ENCODE measurements around the gene LSMEM2.
"Not testable (repeated sequence)": the region's sequence is repeated elsewhere in the genome, so short reads cannot be mapped to it uniquely, and the experiment has no call there.

Gene LSMEM2

DNA sequence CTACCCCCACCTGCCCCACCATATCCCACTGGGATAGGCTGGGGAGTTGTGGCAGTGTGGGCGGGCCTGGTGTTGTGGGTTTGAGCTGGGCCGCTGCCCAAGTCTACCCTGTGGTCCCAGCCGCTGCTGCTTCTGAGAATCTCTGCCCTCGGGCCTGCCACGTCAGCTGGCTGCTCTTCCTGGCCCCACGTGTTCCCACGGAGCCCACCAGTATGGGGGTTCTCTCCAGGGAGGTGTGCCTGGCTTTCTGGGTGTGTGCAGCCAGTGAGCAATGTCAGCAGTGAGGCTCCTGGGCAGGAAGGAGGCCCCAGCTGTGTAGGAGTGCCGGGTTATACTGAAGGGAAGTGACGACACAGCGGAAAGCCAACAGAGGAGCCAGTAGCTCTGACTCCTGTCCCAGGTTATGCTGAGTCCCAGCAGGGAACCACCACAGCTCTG lies 32.4 kb upstream of the LSMEM2 start:
- peak; percentile 73 to 89 for DNase-seq

DNA sequence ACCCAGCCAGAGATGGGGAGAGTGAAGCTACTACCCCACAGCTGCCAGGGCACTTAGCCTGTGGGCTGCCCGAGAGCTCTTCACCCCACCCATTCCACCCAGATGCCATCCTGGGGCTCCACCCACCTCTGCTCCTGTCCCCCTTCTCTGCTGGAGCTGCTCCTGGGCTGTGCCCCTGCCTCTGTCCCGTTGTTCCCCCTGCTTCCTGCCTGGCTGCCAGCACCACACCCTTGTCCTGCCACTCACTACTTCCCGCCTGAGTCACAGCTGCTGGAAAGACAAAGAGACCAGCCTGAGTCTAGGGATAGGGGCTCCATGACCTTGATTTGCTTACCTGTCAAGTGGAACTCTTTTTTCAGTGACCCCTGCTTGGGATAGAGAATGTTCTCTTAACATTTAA lies 30.5 kb upstream of the LSMEM2 start:
- no peak for DNase-seq

DNA sequence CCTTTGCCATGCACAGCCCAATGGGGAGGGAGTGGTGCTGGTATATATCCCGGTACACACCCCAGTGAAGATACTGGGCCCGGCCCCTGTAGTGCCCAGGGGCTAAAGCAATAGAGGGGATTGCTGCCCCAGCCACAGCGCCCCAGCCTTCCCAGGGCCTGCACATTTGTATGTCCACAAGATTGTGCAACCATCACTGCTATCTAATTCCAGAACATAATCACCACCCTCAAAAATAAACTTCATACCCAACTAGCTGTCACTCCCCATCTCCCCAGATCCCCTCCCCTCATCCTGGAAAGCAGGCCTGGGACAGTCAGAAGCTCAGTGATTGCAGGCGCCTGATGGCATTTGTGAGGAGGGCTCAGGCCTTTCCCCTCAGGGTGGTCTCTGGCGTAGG lies 29.4 kb upstream of the LSMEM2 start:
- no peak for DNase-seq

DNA sequence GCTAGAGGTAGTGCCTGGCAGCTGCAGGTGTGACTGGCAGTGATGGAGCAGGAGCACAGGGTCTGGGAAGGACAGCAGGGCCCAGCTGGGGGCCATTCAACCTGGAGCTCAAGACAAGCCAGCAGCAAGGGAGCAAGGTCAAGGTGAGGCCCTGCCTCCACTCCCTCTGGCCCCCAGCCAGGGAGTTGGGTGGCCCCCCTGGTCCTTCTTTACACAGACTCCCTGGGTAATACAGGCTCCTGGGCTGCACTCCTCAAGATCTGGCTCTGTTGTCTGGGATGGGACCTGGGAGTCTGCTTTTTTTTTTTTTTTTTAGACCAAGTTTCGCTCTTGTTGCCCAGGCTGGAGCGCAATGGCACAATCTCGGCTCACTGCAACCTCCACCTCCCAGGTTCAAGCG lies 28.4 kb upstream of the LSMEM2 start:
- DNase-seq = no peak

DNA sequence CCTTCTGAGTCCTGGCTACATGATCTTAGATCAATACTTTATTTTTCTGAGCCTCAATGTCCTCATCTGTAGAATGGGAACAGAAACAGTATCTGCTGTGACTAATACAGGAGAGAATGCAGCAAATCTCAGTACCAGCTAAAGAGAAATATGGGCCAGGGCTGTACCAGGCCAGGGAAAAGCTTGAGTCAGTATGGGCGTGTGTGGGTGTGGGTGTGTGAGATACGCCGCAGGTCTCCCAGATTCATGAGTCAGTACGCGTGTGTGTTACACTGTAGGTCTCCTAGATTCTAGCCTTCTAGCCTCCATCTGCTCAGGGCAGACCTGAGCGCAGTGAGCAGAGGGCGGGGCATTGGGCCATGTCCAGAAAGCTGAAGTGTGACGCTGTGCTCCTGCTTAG lies 27.7 kb upstream of the LSMEM2 start:
- peak; percentile 42 to 67 for DNase-seq

DNA sequence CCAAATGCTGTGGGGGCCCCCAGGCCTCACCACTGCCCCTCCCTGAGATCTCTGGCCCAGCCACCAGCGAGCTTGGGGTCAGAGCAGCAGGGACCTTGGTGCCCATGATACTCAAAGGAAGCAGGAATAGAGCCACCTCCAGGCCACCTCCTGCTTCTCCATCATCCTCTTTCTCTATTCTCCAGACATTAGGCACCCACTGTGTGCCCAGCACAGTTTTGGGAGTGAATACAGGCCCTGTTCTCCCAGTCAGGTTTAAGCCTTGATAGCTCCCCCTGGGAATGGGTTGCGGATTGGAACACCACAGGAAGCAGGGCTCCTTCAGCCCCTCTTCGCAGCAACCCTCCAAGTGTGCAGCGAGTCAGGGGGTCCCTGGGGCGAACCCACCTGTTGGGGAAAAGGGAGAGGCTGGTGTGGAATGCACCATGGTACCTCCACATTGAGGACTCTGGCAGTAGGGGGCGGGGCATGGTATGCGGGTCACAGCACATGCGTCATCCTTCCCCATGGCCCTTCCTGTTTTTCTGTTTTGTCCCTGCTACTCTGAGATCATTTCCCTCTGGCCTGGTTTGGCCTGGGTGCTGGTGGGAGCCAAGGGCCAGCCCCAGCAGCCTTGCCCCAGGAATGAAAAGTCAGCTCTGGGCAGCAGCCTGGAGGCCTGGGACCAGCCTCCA lies 24.2 kb upstream of the LSMEM2 start:
- DNase-seq = no peak

DNA sequence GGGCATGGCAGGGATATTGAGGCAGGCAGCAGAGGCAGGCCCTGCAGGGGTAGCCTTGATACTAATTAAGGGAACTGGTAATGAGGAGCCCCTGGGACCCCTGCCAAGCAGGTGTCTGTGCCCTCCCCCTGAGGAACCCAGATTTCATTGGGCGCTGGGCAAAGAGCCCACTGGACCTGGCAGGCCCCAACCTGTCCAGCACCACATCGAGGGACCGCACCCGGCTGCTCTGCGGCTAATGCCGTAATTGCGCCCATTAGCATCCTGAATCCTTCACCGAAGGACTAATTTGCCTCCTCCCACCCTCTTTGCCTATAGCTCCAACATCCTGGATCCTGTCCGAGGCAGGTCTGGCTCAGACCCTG lies 23.7 kb upstream of the LSMEM2 start:
- no peak for DNase-seq

DNA sequence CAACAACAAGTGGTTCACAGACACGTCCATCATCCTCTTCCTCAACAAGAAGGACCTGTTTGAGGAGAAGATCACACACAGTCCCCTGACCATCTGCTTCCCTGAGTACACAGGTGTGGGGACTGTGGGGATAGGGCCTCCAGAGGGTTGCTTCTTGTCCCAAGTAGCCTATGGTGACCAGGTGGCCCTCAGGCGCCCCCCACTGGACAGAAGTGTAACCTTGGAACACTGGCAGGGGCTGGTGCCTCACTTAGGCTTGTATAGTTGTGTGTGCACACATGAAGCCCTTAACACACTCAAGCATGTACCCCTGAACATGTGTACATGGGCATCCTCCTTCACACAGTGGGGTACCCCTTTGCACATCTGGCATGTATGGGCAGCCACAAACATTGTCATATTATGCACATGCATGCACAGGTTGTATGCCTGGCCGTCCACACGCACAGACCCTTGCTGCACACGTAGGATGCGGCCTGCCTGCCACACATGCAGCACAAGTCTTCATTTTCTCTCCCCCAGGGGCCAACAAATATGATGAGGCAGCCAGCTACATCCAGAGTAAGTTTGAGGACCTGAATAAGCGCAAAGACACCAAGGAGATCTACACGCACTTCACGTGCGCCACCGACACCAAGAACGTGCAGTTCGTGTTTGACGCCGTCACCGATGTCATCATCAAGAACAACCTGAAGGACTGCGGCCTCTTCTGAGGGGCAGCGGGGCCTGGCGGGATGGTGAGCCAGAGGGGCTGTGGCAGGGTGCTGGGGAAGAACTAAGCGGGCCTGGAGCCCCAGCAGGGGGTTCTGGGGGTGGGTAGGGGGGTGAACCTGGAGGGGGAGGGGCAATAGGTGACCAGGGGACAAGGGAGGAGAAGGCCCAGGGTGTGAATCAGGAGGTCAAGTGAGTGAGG lies 21.7 kb upstream of the LSMEM2 start:
- no peak for DNase-seq

DNA sequence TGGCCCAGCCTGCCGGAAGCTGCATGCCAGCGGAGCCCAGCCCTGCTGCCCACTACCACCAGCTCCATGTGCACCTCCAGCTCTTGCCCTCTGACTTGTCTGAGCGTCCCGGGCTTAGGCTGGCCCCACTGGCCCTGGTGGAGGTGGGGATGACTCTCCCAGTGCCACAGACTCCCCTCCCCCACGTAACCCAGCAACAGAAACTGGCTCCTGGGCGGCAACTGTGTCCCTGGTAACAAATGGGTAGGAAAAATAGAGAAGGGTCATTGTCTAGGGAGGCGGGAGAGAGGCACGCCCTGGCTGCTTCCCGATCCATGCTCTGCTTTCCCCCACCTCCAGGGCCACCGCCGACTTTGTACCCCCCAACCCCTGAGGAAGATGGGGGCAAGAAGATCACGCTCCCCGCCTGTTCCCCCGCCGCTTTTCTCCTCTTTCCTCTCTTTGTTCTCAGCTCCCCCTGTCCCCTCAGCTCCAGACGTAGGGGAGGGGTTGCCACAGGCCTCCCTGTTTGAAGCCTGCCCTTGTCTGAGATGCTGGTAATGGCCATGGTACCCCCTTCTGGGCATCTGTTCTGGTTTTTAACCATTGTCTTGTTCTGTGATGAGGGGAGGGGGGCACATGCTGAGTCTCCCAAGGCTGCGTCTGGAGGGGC lies 20.7 kb upstream of the LSMEM2 start:
- DNase-seq = no peak

DNA sequence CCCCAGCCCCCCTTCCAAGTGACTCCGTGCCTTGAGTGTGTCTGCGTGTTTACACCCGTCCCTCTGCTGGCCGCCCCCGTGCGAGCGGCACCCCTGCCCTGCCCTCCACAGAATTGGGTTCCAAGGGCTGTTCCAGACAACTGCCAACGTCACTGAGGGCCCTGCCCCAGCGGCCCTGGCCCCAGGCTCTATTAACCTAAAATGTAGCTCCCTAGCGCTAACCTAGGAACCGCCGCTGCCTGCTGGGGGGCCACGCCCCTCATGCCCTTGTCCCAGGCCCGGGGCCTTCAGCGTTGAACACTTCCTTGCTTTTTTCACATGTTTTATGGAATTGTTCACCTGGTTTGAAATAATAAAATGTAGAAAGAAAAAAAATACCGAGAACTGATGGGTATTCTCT lies 19.9 kb upstream of the LSMEM2 start:
- DNase-seq = no peak

DNA sequence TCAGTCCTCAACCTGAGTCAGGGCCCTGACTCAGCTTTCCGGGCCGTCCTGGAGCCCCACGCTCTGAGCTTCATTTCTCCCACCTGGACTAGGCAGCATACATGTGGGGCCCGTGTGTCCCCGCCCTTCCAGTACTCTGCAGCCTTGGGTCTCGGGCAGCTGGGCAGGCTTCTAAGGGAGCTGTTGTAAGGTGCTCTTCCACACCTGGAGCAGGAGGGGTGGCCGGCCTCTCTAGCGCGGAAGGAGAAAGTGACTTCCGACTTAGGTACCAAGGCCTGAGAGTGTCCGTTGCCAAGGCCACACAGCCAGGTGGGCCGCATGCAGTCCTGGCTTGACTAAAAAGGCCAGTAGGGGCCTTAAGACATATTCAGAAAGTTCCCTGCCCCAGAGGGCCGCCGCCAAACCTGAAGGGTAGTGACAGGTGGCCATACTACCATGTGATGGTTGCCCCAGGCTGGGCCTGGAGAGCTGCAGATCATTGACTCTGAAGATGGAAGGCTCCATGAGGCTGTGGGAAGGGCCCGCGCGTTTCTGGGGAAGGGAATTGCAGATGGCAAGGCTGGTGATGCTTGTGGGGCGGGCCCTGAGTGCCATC lies 19.4 kb upstream of the LSMEM2 start:
- no peak for DNase-seq

DNA sequence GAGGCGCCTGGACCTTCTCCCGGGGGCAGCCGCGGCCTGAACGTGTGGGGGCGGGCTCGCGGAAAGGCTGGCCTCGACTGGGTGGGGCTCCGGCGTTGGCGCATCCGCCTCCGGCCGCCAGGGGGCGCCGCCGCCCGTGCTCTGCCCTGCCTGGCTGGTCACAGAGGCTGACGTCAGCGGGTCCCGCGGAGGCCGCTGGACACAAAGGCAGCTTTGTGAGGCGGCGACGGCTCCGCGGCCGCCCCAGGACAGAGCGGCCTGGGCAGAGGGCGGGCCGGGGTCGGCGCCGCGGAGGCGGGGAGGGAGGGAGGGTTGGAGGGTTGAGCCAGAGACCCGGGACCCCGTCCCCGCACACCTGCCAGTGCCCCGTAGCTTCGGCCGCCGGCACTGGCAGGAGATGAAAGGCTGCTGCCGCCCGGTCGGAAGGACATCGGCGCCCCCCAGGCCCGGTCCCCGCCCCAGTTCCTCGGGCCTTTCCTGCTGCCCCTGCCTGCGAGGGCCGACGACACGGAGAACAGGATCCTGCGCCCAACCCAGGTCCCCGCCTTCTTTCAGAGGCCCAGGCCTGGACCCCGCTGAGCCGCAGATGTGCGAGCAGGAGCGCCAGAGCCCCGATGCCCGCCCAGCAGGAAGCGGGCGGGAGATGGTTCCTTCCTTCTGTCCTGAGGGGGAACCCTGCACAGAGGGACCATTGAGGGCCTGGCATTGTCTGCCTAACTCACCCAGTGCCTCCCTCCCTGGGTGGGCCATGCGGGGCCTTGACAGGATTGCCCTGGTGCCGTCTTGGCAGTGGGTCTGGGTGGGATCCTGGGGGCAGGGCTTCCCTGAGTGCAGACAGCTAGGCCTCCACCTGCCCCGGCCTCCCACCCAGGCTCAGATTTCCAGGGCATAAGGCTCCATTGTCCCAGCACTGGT lies 18.6 kb upstream of the LSMEM2 start:
- peak; percentile 72 to 83 for DNase-seq

DNA sequence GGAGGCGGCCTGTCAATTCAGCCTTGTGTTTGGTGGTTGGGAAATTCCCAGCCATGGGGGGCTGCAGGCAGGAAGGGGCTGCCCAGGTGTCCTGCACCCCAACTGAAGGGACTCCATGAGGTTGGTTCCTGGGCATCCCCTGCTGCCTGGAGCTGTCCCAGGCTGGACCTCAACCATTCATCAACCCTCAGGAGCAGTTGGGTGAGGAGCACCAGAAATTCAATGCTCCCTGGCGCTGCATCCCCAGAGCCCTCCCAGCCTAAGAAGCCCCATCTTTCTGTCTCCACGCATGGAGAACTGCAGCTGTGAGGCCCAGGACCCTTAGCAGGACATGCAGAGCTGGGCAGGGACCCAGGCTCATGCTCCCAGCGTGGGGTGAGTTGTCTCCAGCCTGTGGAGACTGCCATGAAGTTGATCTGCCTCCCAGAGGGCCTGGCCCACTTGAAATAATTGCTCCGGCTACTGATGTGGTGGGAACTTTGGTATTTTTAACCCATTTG lies 17.9 kb upstream of the LSMEM2 start:
- no peak for DNase-seq

DNA sequence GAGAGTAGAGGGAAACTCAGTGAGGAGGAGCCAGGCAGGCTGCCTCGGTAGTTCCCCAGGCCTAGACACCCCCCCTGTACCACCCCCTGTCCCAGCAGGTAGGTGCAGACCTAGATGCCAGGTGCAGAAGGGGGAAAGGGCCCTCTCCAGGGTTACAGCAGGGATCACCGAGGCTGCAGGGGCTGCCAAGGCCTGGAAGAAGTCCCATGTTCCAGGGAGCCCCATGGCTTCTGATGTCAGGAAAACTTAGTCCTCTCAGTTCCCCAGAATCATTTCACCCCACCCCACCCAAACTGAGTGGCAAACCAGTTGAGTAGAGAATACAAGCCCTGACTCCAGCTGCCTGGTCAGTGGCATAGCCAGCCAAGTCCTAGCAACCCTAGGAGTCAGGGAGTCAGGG lies 17.4 kb upstream of the LSMEM2 start:
- DNase-seq = no peak

DNA sequence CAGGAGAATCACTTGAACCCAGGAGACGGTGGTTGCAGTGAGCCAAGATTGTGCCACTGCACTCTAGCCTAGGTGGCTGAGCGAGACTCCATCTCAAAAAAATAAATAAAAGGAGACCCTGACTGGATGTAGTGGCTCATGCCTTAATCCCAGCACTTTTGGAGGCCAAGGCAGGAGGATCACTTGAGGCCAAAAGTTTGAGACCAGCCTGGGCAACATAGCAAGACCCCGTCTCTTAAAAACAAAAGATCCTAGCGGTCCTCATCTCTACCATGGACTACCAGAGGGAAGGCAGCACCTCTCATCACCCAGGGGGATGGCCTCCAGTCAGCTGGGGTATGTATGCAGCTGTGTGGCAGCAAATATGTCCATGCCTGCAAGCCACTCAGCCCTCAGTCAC lies 16.7 kb upstream of the LSMEM2 start:
- not testable (repeated sequence) for DNase-seq

DNA sequence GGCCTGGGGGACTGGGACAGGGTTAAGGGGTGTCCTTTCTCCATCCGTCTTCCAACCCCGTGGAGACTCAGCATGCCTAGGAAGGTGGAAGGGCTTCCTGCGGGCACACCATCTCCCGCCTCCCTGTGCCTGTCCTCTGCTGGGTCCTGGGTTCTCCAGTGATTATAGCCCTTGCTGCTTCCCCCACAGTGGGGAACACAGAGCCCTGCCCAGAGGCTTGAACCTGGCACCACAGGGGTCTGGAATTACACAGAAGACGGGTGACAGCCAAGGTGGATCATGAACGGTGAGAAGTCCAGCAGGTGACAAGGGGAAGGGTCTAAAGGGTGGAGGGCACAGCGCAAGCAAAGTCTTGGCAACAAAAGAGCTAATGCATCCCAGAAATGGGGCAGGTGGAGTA lies 16.1 kb upstream of the LSMEM2 start:
- no peak for DNase-seq

DNA sequence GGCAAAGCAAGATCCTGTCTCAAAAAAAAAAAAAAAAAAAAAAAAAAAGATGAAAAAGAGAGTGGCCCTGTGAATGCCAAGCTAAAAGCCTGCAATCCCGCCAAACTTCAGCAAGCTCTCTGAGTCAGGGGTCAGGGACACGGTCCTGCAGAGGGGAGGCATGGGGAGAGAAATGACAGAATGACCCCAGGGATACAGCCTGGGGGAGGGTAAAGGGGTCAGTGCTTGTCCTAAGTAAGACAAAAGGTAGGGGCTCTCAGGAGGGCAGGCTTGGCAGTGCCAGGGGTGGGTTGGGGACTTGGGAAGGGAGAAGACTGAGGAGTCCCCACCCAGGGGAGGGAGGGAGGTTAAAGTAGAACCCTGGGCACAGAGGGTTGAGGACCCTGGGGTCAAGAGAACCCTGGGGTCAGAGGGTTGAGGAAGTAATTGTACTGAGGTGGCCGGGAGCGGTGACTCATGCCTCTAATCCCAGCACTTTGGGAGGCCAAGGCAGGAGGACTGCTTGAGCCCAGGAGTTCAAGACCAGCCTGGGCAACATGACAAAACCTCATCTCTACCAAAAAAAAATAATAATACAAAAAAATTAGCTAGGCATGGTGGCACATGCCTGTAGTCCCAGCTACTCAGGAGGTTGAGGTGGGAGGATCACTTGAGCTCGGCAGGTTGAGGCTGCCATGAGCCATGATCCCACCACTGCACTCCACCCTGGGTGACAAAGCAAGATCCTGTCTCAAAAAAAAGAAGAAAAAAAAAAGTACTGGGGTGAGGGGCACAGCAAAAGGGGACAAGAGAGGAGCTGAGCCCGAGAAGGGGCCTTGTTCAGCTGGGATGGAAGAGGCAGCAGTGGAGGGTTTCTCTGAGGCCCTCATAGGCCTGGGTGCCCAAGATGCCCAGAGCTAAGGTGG lies 15.2 kb upstream of the LSMEM2 start:
- DNase-seq = no peak

DNA sequence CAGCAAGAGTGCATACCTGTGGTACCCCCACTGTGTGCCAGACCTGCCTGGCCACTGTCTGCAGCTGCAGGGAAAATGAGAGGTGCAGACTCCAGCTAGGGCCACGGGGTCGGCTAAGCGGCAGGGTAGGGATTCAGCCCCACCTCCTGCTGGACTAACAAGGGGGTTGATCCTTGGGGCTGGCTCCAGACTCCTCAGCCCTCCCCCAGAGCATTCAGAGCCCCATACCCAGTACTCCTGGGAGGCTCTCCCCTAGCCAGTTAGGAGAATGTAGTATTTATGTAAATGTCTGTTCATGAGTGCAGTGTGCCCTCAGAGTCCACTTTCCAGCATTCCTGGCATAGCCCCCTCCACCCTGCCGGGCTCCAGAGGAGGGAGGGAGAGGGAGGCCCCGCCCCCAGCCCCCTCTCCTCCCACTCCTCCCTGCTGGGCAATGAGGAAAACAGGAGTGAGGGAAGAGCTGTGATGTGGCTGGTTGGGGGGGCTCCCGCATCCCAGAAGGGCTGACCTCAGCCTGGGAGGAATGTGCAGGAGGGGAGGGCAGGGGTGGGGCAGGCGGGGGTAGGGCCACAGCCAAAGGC lies 14.4 kb upstream of the LSMEM2 start:
- DNase-seq = no peak

DNA sequence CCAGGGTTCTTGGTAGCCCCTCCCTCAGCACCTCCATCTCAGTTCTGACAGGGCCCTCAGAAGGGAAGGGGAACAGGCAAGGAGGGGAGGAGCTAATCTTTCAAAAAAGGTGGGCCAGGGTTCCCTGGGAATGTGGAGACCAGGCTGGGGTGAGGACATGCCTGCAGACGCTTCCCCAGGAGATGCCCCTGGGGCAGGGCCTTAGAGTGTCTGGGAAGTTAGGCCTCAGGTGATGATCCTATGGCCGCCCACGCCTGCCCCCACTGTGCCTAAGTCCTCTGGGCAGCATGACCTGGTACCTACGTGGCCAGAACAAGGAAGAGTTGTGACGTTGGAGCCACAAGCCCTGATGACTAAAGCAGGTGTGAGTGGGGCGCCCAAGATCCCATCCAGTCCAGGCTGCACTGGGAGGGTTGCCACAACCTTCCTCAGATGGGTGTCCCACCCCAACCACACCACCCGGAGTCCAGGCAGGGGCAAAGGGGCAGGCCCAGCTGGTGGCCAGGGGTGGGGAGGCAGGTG lies 13.9 kb upstream of the LSMEM2 start:
- DNase-seq = no peak

DNA sequence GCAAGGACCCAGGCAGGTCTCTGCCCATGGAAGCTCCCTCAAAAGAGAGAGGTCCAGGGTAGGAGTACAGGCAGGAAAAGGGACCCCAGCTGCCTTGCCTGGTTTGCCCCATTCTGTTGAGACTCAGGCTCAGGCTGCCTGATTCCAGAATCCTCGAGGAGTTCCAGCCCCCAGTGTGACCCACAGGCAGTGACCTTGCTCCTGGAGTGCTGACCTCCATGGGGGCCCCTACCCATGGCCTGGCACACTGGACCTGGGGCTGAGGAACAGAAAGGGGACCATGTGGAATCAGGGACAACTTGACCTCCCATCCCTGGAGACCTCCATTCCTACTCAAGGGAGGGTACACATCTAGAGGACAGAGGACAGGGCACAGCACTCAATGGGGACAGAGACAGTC lies 13.3 kb upstream of the LSMEM2 start:
- DNase-seq = no peak

All from stimulated activated CD4-positive, alpha-beta T cell treated with anti-CD3 and anti-CD28 coated beads, Interleukin-4, amount 100 ng/mL, for 4 hours (primary cell).